Breast epithelium (tissue), 4 donors: ENCODE results near the gene CCDC170. TPM values are rescaled to one million over a fixed set of nuclear protein-coding genes. Genes with fewer than 3 reads are reported as not detected.

Source experiments
- DNase-seq, 2 donors: peaks; one replicate each; pipeline ENCODE4 v3.0.0-alpha.2; 2019; ENCODE audit warnings: low spot score in 2 of 2
- H3K27ac ChIP-seq, 2 donors: fragments of 200-600 bp; sonication (generic) in 1 of 2; one replicate each; pipeline ENCODE4 v1.5.1; 2016 to 2019; ENCODE audit warnings: mild to moderate bottlenecking in 1 of 2
- H3K27me3 ChIP-seq, 2 donors: fragments of 200-600 bp; sonication (generic) in 1 of 2; one replicate each; pipeline versions ENCODE4 v1.5.1 to v1.6.0; 2017 to 2019; ENCODE audit warnings: control low read depth in 1 of 2, mild to moderate bottlenecking in 1 of 2
- H3K36me3 ChIP-seq: fragments of 200-600 bp; one replicate; pipeline ENCODE4 v1.5.1; 2019
- H3K4me1 ChIP-seq, 2 donors: fragments of 200-600 bp; sonication (generic); one replicate each; pipeline ENCODE4 v1.5.1; 2016 to 2019; ENCODE audit warnings: control low read depth in 1 of 2
- H3K4me3 ChIP-seq, 3 donors: fragments of 200-600 bp; sonication (generic); 1 replicate in 2 of 3; 2 replicates in 1 of 3; pipeline ENCODE4 v1.5.1; 2016 to 2019; ENCODE audit warnings: mild to moderate bottlenecking in 3 of 3, moderate library complexity in 2 of 3
- H3K9me3 ChIP-seq, 2 donors: fragments of 200-600 bp; sonication (generic) in 1 of 2; one replicate each; pipeline ENCODE4 v1.5.1; 2016 to 2019; ENCODE audit warnings: control low read depth in 1 of 2
- CTCF ChIP-seq, 3 donors: fragments of 450-650 bp; IDR thresholded peaks; one replicate each; pipeline ENCODE4 v1.5.1; 2016 to 2017; ENCODE audit warnings: antibody characterized with exemption in 3 of 3, mild to moderate bottlenecking in 3 of 3, moderate library complexity in 3 of 3
- POLR2A ChIP-seq: fragments of 450-650 bp; IDR thresholded peaks from one replicate; pipeline ENCODE4 v1.6.1; 2016; ENCODE audit warnings: antibody characterized with exemption, mild to moderate bottlenecking, moderate library complexity
- POLR2AphosphoS5 ChIP-seq, 3 donors: sonication (generic); formaldehyde crosslinking; IDR thresholded peaks; one replicate each; pipeline ENCODE4 v1.6.1; 2017; ENCODE audit warnings: antibody characterized with exemption in 3 of 3
- intact Hi-C: fragments of 100-400 bp; cut with DNase I; formaldehyde crosslinking; loops from one replicate; pipeline ENCODE4 v1.15.1; 2023; ENCODE audit warnings: low total_unique reads
- total RNA-seq, 3 donors: library from RNA; depleted of rRNA; stranded (reverse); fragments of >200 nt; gene quantifications; one replicate each; pipeline ENCODE4 v1.1.0, GENCODE V29; 2016

Gene CCDC170
- total RNA-seq, 3 donors from 2014 or later: 3.5 to 9.8 (median 9.4) TPM

- H3K27me3 ChIP-seq: no peaks in the 10 kb centered on the region
- H3K36me3 ChIP-seq: no peaks in the 10 kb centered on the region
- no peak for DNase-seq
- intact Hi-C loops: no loop called here
- H3K9me3 ChIP-seq: peaks cover 10 to 18% of the 10 kb centered on the region in 2 donors
- TF ChIP-seq POLR2AphosphoS5 (IDR thresholded peaks at IDR 0.05) (no peak), POLR2A (no peak), CTCF (IDR thresholded peaks at IDR 0.05) (no peak)
- H3K27ac ChIP-seq: no peak overlapping the region
- no peak overlapping the region for H3K4me3 ChIP-seq
- H3K4me1 ChIP-seq: no peaks in the 10 kb centered on the region
These were observed 72.7 kb downstream of the CCDC170 start for GRCh38 chr6:151566557-151566956.

- Histone ChIP-seq H3K9me3 (no peaks in the 10 kb centered on the region), H3K4me1 (no peaks in the 10 kb centered on the region), H3K4me3 (no peak overlapping the region), H3K27me3 (no peaks in the 10 kb centered on the region), H3K27ac (no peak overlapping the region), H3K36me3 (no peaks in the 10 kb centered on the region)
- intact Hi-C loops: loop anchor here (10.0 kb wide), 1 partner anchor 458 kb away; no protein-coding TSS in a partner anchor
- no peak for DNase-seq
- TF ChIP-seq POLR2A (no peak), CTCF (IDR thresholded peaks at IDR 0.05) (no peak), POLR2AphosphoS5 (IDR thresholded peaks at IDR 0.05) (no peak)
These were observed 82.8 kb downstream of the CCDC170 start for GRCh38 chr6:151576633-151577032.

- Histone ChIP-seq H3K4me1 (no peaks in the 10 kb centered on the region), H3K27me3 (no peaks in the 10 kb centered on the region), H3K4me3 (no peak overlapping the region), H3K9me3 (peaks cover 0 to 2% of the 10 kb centered on the region in 2 donors), H3K27ac (no peak overlapping the region), H3K36me3 (no peaks in the 10 kb centered on the region)
- TF ChIP-seq POLR2A (no peak), POLR2AphosphoS5 (IDR thresholded peaks at IDR 0.05) (no peak), CTCF (IDR thresholded peaks at IDR 0.05) (no peak)
- no peak for DNase-seq
- intact Hi-C loops: loop anchor here (10.0 kb wide), 1 partner anchor 458 kb away; no protein-coding TSS in a partner anchor
These were observed 83.4 kb downstream of the CCDC170 start for GRCh38 chr6:151577257-151577656.

- no peaks in the 10 kb centered on the region for H3K27me3 ChIP-seq
- H3K27ac ChIP-seq: no peak overlapping the region
- no peaks in the 10 kb centered on the region for H3K4me1 ChIP-seq
- no peak for DNase-seq
- no peaks in the 10 kb centered on the region for H3K36me3 ChIP-seq
- intact Hi-C loops: loop anchor here (2.0 kb wide), 1 partner anchor 27 kb away; no protein-coding TSS in a partner anchor
- TF ChIP-seq POLR2A: no peak
- TF ChIP-seq CTCF (IDR thresholded peaks at IDR 0.05): no peak
- no peak for TF ChIP-seq POLR2AphosphoS5 (IDR thresholded peaks at IDR 0.05)
- no peak overlapping the region for H3K4me3 ChIP-seq
- H3K9me3 ChIP-seq: peaks cover 0 to 4% of the 10 kb centered on the region in 2 donors
These were observed 91.9 kb downstream of the CCDC170 start for GRCh38 chr6:151585741-151586140.

GRCh38 chr6:151589667-151590066 lies 95.8 kb downstream of the CCDC170 start:
- no peak for TF ChIP-seq POLR2AphosphoS5 (IDR thresholded peaks at IDR 0.05)
- no peak for TF ChIP-seq POLR2A
- no peak for TF ChIP-seq CTCF (IDR thresholded peaks at IDR 0.05)
- H3K4me1 ChIP-seq: no peaks in the 10 kb centered on the region
- no peak overlapping the region for H3K4me3 ChIP-seq
- H3K27me3 ChIP-seq: no peaks in the 10 kb centered on the region
- intact Hi-C loops: no loop called here
- H3K27ac ChIP-seq: no peak overlapping the region
- DNase-seq: no peak
- no peaks in the 10 kb centered on the region for H3K36me3 ChIP-seq
- peaks cover 7 to 13% of the 10 kb centered on the region in 2 donors for H3K9me3 ChIP-seq
